Naive thymus-derived CD8-positive, alpha-beta T cell (primary cell): ENCODE data around the gene GALNT2. TPM values are rescaled to one million over a fixed set of nuclear protein-coding genes. Genes with fewer than 3 reads are reported as not detected.

Source experiments
- ATAC-seq, 2 donors: fragments of 150-1000 bp; cut with Tn5 transposase in 1 of 2; sonication (Bioruptor Pico), chemical (Tn5 transposase) in 1 of 2; 1 replicate in 1 of 2; 2 replicates in 1 of 2; pipeline ENCODE4 v1.10.0; 2021; ENCODE audit warnings: mild to moderate bottlenecking in 2 of 2, moderate library complexity in 2 of 2
- POLR2A ChIA-PET: fragments of 350-600 bp; sonication (Branson Sonifier 250); formaldehyde crosslinking; loops from one replicate; lab custom pipeline; 2021; ENCODE audit warnings: antibody characterized with exemption; lab: Charles Lee
- DNase-seq, 10 donors: peaks; one replicate each; pipeline versions ENCODE4 v3.0.0 to v3.0.0-alpha.2; 2020 to 2022
- H3K27ac Mint-ChIP-seq, 10 donors: one replicate each; pipeline ENCODE4 v1.8.0; 2020 to 2022; ENCODE audit warnings: mild to moderate bottlenecking in 10 of 10, mixed read lengths in 10 of 10, moderate library complexity in 4 of 10, inconsistent platforms in 1 of 10
- H3K27me3 Mint-ChIP-seq, 5 donors: one replicate each; pipeline ENCODE4 v1.8.0; 2021 to 2022; ENCODE audit warnings: mixed read lengths in 5 of 5
- H3K36me3 Mint-ChIP-seq, 3 donors: one replicate each; pipeline ENCODE4 v1.8.0; 2020 to 2022; ENCODE audit warnings: mixed read lengths in 3 of 3, mild to moderate bottlenecking in 2 of 3, inconsistent platforms in 1 of 3
- H3K4me1 Mint-ChIP-seq, 4 donors: one replicate each; pipeline ENCODE4 v1.8.0; 2021 to 2022; ENCODE audit warnings: mixed read lengths in 4 of 4
- H3K4me3 Mint-ChIP-seq, 10 donors: one replicate each; pipeline ENCODE4 v1.8.0; 2020 to 2022; ENCODE audit warnings: mild to moderate bottlenecking in 10 of 10, mixed read lengths in 10 of 10, moderate library complexity in 6 of 10, inconsistent platforms in 1 of 10
- H3K9me3 Mint-ChIP-seq, 9 donors: one replicate each; pipeline ENCODE4 v1.8.0; 2020 to 2022; ENCODE audit warnings: mixed read lengths in 9 of 9, mild to moderate bottlenecking in 3 of 9, inconsistent platforms in 1 of 9, moderate library complexity in 1 of 9
- polyA plus RNA-seq, 3 donors: library from polyadenylated mRNA; unstranded; fragments of 300-500 nt; fragmentation: Illumina TruSeq; gene quantifications; one replicate each; pipeline ENCODE4 v1.2.3, GENCODE V29; 2021
- total RNA-seq, 8 experiments: library from RNA in 2 of 8; stranded (reverse) in 2 of 8; gene quantifications; one replicate each; pipeline ENCODE4 v1.2.3 and lab custom pipeline; 2021 to 2026

The GALNT2 gene
- total and polyA plus RNA-seq, 5 experiments from 2014 or later, result 10.7 to 22.2 (median 15.3) TPM

GRCh38 chr1:230148768-230149469 lies 81.9 kb downstream of the GALNT2 start:
- peak overlapping the region in 7 of 10 donors; percentile 29 to 89 (median 68) for H3K27ac Mint-ChIP-seq
- POLR2A ChIA-PET, result no interaction called here

DNA sequence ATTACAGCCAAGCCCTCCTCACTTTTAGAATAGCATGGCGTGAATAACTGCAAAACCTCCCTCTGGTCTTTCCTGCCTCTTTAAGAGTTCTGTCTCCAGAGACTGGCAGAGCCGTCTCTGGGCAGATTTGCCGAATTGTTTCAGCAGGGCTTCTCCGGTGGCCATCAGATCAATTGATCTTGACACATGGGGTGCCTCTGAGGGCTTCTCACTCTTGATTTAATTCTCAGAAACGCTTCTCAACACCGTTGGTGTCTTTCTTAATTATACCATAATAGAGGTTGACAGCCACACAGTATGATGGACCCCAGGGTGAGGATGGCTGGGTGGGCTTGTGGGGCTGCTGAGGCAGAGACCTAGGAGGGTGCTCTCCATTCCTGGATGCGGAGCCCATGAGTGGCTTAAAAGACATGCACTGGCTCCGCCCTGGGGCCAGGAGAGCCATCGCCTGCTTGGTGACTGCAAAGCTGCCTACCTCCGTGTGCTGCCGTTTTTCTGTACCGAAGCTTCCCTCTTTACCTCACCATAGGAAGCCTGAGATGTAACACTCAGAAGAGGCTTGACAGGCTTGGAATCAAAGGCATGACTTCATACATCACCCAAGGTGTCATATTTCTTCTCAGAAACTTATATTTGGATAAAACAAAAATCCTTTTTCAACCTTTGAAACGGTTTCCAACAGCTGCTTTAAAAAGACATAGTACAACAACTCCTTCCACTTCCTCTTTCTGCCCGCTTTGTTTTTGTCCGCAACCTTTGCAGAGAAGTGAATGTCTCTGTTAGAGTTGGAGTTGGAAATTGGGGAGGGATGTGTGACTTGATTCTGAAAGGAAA lies 82.9 kb downstream of the GALNT2 start:
- H3K27ac Mint-ChIP-seq, result peak overlapping the region in 9 of 10 donors; percentile 6 to 82 (median 62)
- H3K9me3 Mint-ChIP-seq, result no peaks in the 10 kb centered on the region
- ATAC-seq (peak; percentile 53 to 63), DNase-seq (peak in 1 of 10 donors; percentile 18)
- peaks cover 0 to 2% (median 0%) of the 10 kb centered on the region in 3 donors for H3K36me3 Mint-ChIP-seq
- H3K4me1 Mint-ChIP-seq, result peaks cover 35 to 83% (median 60%) of the 10 kb centered on the region in 4 donors
- H3K4me3 Mint-ChIP-seq, result peak overlapping the region; percentile 16 to 75 (median 60)
- POLR2A ChIA-PET, result no interaction called here
- no peaks in the 10 kb centered on the region for H3K27me3 Mint-ChIP-seq

More at GRCh38 chr1:230148768-230149469, 81.9 kb downstream of the GALNT2 start:
- H3K27me3 Mint-ChIP-seq, result no peaks in the 10 kb centered on the region
- peaks cover 42 to 86% (median 69%) of the 10 kb centered on the region in 4 donors for H3K4me1 Mint-ChIP-seq
- H3K4me3 Mint-ChIP-seq, result peak overlapping the region in 6 of 10 donors; percentile 13 to 75 (median 56)
- ATAC-seq (no peak), DNase-seq (no peak)
- H3K36me3 Mint-ChIP-seq, result peaks cover 0 to 2% (median 0%) of the 10 kb centered on the region in 3 donors
- no peaks in the 10 kb centered on the region for H3K9me3 Mint-ChIP-seq

DNA sequence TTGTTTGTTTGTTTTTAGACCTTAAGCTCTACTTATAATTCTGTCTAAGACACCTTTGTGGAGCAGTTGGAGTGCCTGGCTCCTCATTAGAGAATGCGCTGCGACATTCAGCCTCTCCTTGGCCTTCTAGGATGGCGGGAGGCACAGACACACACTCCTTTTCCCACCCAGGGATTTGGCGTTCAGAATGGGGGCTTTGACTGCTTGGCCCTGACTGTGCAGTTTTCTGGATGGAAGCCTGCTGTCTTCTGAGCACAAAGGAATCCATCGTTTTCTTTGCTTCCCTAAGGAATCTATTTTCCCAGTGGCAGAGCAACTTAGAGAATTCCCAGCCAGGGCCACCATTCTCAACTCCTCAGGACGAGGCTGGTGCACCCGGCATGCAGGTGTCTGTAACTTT lies 83.6 kb downstream of the GALNT2 start:
- Mint-ChIP-seq H3K9me3 (no peaks in the 10 kb centered on the region), H3K27me3 (no peaks in the 10 kb centered on the region), H3K27ac (peak overlapping the region in 3 of 10 donors; percentile 62 to 82 (median 76)), H3K4me1 (peaks cover 35 to 81% (median 59%) of the 10 kb centered on the region in 4 donors), H3K4me3 (peak overlapping the region; percentile 16 to 75 (median 60)), H3K36me3 (peaks cover 0 to 2% (median 0%) of the 10 kb centered on the region in 3 donors)
- DNase-seq (no peak), ATAC-seq (no peak)
- POLR2A ChIA-PET, result no interaction called here

- ATAC-seq, result no peak
- H3K9me3 Mint-ChIP-seq, result no peaks in the 10 kb centered on the region
Measured at GRCh38 chr1:230151924-230152468, 85.0 kb downstream of the GALNT2 start.

DNA sequence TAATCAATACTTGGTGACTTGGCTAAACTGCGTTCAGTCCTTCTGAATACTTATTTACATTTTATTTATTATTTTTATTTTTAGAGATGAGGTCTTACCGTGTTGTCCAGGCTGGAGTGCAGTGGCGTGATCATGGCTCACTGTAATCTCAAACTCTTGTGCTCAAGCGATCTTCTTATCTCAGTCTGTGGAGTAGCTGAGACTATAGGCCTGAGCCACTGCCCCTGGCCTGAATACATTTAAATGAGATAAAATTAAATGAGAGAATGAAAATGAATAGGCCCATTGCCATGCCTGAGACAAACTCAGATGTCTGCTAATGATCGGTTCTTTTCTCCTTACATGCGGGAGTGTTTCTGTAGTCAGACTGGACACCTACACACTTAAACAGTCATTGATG lies 86.0 kb downstream of the GALNT2 start:
- Mint-ChIP-seq H3K27me3 (no peaks in the 10 kb centered on the region), H3K9me3 (no peaks in the 10 kb centered on the region), H3K4me1 (peaks cover 31 to 80% (median 59%) of the 10 kb centered on the region in 4 donors), H3K36me3 (no peaks in the 10 kb centered on the region), H3K4me3 (no peak overlapping the region), H3K27ac (peak overlapping the region in 1 of 10 donors; percentile 34)
- DNase-seq, result no peak
- ATAC-seq, result no peak
- POLR2A ChIA-PET, result no interaction called here

More at GRCh38 chr1:230151924-230152468, 85.0 kb downstream of the GALNT2 start:
- Mint-ChIP-seq H3K27me3 (no peaks in the 10 kb centered on the region), H3K4me1 (peaks cover 33 to 81% (median 59%) of the 10 kb centered on the region in 4 donors), H3K27ac (peak overlapping the region in 1 of 10 donors; percentile 52), H3K4me3 (no peak overlapping the region), H3K36me3 (peaks cover 0 to 2% (median 0%) of the 10 kb centered on the region in 3 donors)
- no peak for DNase-seq
- POLR2A ChIA-PET, result no interaction called here

DNA sequence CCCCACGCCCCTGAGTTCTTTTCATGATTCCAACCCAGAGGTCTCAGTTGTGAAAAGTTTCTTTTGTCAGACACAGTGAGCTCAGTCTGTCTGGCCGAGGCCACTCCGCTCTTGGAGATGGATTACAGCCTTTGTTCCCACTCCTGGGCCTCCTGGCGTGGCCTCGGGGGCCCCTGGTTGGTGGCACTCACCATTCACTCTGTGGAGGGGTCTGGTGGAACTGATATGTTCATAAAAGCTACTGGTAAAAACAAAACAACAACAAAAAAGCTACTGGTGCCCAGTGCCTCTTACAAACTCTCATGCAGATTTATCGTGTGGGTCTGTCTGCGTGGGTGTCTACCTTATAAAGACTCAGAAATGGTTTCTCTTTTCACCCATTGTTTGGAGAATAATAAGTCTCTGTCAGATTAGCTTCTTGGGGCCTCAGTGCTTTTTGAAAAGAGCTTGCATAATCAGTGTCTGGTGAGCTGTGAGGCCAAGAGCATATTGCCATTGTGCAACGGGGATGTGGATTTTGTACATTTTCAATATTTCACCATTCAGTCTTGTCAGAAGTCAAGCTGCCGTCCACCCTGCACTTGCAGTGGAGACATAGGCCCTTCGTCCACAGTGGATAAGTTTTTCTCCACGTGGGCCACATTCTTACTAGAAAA lies 86.7 kb downstream of the GALNT2 start:
- H3K27ac Mint-ChIP-seq, result no peak overlapping the region
- no peak for DNase-seq
- POLR2A ChIA-PET, result interaction anchor here (1.0 kb wide), 1 partner anchor 9 kb away, joined by 3 read pairs; no protein-coding TSS in a partner anchor

DNA sequence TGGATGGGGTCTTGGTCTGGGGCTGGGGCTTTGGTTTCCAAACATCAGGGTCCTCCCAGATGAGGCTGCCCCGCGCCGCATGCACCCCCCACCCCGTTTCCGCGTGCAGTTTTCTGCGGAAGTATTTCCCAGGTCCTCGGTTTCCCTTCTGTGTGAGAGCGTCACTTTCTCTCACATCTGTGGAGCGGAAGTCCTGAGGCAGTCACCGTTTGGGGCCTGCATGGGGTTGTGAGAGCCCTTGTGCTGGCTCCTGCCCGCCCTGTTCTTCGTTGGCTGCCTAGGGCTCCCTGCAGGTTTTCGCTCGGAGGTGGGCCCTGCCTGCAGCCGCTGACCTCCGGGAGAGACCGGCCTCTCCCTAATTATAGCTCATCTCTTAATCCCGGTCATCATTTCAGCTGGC lies 88.0 kb downstream of the GALNT2 start:
- H3K36me3 Mint-ChIP-seq, result no peaks in the 10 kb centered on the region
- no peaks in the 10 kb centered on the region for H3K9me3 Mint-ChIP-seq
- POLR2A ChIA-PET, result no interaction called here
- DNase-seq, result no peak
- peaks cover 25 to 77% (median 48%) of the 10 kb centered on the region in 4 donors for H3K4me1 Mint-ChIP-seq
- peak overlapping the region in 1 of 10 donors; percentile 28 for H3K27ac Mint-ChIP-seq
- no peak overlapping the region for H3K4me3 Mint-ChIP-seq
- H3K27me3 Mint-ChIP-seq, result no peaks in the 10 kb centered on the region
- no peak for ATAC-seq

More for the DNA sequence above, 86.7 kb downstream of the GALNT2 start:
- Mint-ChIP-seq H3K9me3 (no peaks in the 10 kb centered on the region), H3K4me3 (no peak overlapping the region), H3K27me3 (no peaks in the 10 kb centered on the region), H3K4me1 (peaks cover 29 to 80% (median 57%) of the 10 kb centered on the region in 4 donors), H3K36me3 (no peaks in the 10 kb centered on the region)
- no peak for ATAC-seq

DNA sequence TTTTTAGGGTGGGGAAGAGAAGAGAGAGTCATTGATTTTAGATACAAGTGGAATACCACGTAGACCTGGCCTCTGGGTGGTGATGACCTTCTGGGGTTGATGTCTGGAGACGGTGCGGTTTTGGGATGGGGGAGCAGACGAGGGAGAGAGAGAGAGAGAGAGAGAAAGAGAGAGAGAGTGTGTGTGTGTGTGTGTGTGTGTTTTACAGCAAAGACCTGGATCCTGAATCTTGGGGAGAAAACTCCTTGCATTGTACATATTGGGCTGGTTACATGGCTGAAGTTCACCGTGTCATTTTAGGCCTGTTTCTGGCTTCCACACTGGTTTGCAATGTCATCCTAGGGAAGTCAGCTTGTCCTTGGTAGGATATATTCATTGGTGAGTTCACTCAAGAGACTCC lies 89.0 kb downstream of the GALNT2 start:
- POLR2A ChIA-PET, result interaction anchor here (0.7 kb wide), 1 partner anchor 44 kb away, joined by 3 read pairs; no protein-coding TSS in a partner anchor
- H3K4me3 Mint-ChIP-seq, result no peak overlapping the region
- no peaks in the 10 kb centered on the region for H3K27me3 Mint-ChIP-seq
- peak overlapping the region in 5 of 10 donors; percentile 1 to 61 (median 29) for H3K27ac Mint-ChIP-seq
- no peaks in the 10 kb centered on the region for H3K36me3 Mint-ChIP-seq
- ATAC-seq (no peak), DNase-seq (no peak)
- no peaks in the 10 kb centered on the region for H3K9me3 Mint-ChIP-seq
- H3K4me1 Mint-ChIP-seq, result peaks cover 27 to 73% (median 46%) of the 10 kb centered on the region in 4 donors

DNA sequence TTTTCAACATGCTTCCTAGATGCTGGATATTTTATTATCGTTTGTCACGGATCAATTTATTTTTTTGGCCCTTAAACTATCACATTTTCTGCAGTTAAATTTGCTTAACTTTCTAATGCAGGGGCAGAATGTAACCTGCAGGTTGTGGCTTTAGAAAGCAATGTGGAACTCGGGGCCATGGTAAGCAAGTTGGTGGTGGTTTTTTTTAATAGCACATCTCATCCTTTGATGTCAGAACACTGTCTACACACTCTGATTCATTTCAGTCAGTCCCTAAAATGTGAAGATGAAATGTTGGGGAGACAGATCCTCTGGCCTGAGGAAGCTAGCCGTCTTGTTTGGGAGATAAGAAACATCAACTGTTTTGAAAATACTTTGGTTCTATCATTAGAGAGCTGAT lies 89.5 kb downstream of the GALNT2 start:
- no peak for ATAC-seq
- Mint-ChIP-seq H3K9me3 (no peaks in the 10 kb centered on the region), H3K4me1 (peaks cover 29 to 70% (median 44%) of the 10 kb centered on the region in 4 donors), H3K36me3 (no peaks in the 10 kb centered on the region), H3K4me3 (no peak overlapping the region), H3K27ac (peak overlapping the region in 3 of 10 donors; percentile 12 to 37 (median 30)), H3K27me3 (no peaks in the 10 kb centered on the region)
- no peak for DNase-seq
- POLR2A ChIA-PET, result no interaction called here

DNA sequence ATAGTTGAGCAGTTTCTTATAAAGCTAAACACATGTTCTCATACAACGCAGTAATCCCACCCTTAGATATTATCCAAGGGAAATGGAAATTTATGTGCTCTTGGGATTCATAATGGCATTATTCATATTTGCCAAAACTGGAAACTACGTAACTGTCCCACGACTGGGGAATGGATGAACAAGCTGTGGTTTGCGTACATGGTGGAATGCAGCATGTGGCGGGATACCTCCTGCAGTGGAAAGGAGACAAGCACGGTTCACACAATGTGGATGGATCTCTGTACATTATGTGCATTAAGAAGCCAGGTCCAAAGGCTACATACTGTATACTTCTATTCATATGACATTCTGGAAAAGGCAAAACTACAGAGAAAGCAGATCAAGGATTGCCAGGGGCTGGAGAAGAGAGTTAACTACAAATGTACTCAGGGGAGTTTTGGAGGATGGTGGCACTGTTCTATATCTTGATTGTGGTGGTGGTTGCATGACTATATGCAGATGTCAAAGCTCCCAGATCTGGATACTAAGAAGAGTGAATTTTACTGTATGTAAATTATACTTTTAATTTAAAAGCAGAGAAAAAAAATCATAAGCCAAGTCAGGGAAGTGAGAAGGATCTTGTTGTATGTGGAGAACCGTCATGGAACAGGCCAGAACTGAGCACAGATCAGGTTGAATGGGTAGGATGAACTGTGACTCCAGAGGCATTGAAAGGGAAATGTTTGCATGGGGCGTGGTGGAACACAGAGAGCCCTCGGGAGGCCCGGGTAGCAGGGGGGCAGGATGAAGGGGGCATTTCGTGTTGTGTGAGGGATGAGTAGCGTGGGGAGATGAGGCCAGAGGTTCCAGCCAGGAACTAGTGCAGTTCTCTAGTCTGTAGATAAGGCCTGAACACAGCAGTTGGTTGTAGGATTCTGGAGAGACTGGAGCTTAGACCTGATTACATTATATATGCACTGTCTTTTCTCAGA lies 90.7 kb downstream of the GALNT2 start:
- POLR2A ChIA-PET, result no interaction called here
- Mint-ChIP-seq H3K36me3 (no peaks in the 10 kb centered on the region), H3K9me3 (no peaks in the 10 kb centered on the region), H3K4me3 (no peak overlapping the region), H3K27ac (peak overlapping the region in 2 of 10 donors; percentile 9 to 36), H3K4me1 (peaks cover 29 to 66% (median 46%) of the 10 kb centered on the region in 4 donors), H3K27me3 (no peaks in the 10 kb centered on the region)
- DNase-seq (no peak), ATAC-seq (no peak)
